Esophagus (tissue), 2 donors: ENCODE measurements around the gene GPR25. TPM values are rescaled to one million over a fixed set of nuclear protein-coding genes. Genes with fewer than 3 reads are reported as not detected.

Experiments used
- H3K27ac ChIP-seq, 2 donors: one replicate each; pipeline ENCODE4 v1.5.1; 2013; ENCODE audit warnings: low read depth in 2 of 2, mild to moderate bottlenecking in 2 of 2, inconsistent platforms in 1 of 2, low read length in 1 of 2, moderate library complexity in 1 of 2
- H3K27me3 ChIP-seq, 2 donors: one replicate each; pipeline ENCODE4 v1.6.1; 2013; ENCODE audit warnings: low read length in 2 of 2, control low read depth in 1 of 2, mild to moderate bottlenecking in 1 of 2; ENCODE audit not compliant: insufficient read depth in 2 of 2, control insufficient read depth in 1 of 2
- H3K36me3 ChIP-seq, 2 donors: one replicate each; pipeline ENCODE4 v1.6.1; 2013; ENCODE audit warnings: low read length in 1 of 2; ENCODE audit not compliant: control insufficient read depth in 2 of 2, insufficient read depth in 2 of 2
- H3K4me1 ChIP-seq, 2 donors: one replicate each; pipeline ENCODE4 v1.6.1; 2013; ENCODE audit warnings: low read length in 1 of 2; ENCODE audit not compliant: control insufficient read depth in 2 of 2, insufficient read depth in 2 of 2
- H3K4me3 ChIP-seq, 2 donors: one replicate each; pipeline ENCODE4 v1.5.1; 2013; ENCODE audit warnings: low read length in 2 of 2, mild to moderate bottlenecking in 2 of 2, low read depth in 1 of 2, moderate library complexity in 1 of 2
- H3K9me3 ChIP-seq, 2 donors: one replicate each; pipeline ENCODE4 v1.6.1; 2013; ENCODE audit warnings: mild to moderate bottlenecking in 2 of 2, low read depth in 1 of 2, low read length in 1 of 2, moderate library complexity in 1 of 2; ENCODE audit not compliant: control insufficient read depth in 2 of 2, insufficient read depth in 1 of 2
- WGBS, 2 donors: extraction: QIAGEN DNeasy Blood & Tissue Kit; methylation state at CpG; one replicate each; pipeline ENCODE4 v1.1.7; 2013; 5-methylcytosine and 5-hydroxymethylcytosine counted together
- polyA plus RNA-seq, 2 donors: library from polyadenylated mRNA; stranded (reverse); fragments of 200-250 nt; gene quantifications; one replicate each; pipeline ENCODE4 v1.2.3, GENCODE V29; 2013
- donor health status: healthy with polysubstance abuse.
- donor health status: Bipolar disorder and iron deficiency.

GPR25 gene, protein sequence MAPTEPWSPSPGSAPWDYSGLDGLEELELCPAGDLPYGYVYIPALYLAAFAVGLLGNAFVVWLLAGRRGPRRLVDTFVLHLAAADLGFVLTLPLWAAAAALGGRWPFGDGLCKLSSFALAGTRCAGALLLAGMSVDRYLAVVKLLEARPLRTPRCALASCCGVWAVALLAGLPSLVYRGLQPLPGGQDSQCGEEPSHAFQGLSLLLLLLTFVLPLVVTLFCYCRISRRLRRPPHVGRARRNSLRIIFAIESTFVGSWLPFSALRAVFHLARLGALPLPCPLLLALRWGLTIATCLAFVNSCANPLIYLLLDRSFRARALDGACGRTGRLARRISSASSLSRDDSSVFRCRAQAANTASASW
- under 1 TPM; 0.14 to 0.55 TPM for polyA plus RNA-seq

- Histone ChIP-seq H3K36me3 (no peaks in the 10 kb centered on the region), H3K4me3 (peak within 1 kb of the TSS; percentile 42 to 46), H3K27ac (peak within 1 kb of the TSS; percentile 16 to 45), H3K9me3 (no peaks in the 10 kb centered on the region), H3K4me1 (peaks cover 9 to 13% of the 10 kb centered on the region in 2 donors), H3K27me3 (peaks cover 0 to 15% of the 10 kb centered on the region in 2 donors)
- WGBS, 2 donors = 76 to 83% methylated on average over 20 to 23 of the region's 23 CpGs
Observed at GRCh38 chr1:200872446-200873115, at the start of gene GPR25. Gene GPR25, plus strand, starts transcription at chr1:200872981. Its CDS starts 57 bp downstream, at chr1:200873038.

DNA sequence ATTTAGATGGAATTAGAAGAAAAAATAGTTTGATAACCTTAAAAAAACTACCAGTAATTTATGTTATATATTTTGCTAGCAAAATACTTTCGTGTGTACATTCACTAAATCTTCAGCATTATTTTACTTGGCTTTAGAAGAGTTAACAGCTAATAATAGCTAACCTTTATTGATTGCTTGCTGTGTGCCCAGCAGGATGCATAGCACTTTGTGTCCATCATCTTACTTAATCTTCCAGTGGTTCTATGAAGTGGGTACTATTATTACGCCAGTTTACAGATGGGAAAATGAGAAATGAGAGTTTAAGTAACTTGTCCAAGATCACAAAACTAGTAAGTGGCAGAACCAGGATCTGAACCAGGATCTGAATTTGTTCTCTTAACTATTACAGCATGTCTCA, 41.7 kb upstream of the GPR25 start:
- Histone ChIP-seq H3K4me3 (no peak overlapping the region), H3K4me1 (no peaks in the 10 kb centered on the region), H3K27me3 (no peaks in the 10 kb centered on the region), H3K27ac (no peak overlapping the region), H3K36me3 (no peaks in the 10 kb centered on the region), H3K9me3 (no peaks in the 10 kb centered on the region)
- WGBS, 2 donors = 78 to 93% methylated on average over 2 of the region's 2 CpGs

DNA sequence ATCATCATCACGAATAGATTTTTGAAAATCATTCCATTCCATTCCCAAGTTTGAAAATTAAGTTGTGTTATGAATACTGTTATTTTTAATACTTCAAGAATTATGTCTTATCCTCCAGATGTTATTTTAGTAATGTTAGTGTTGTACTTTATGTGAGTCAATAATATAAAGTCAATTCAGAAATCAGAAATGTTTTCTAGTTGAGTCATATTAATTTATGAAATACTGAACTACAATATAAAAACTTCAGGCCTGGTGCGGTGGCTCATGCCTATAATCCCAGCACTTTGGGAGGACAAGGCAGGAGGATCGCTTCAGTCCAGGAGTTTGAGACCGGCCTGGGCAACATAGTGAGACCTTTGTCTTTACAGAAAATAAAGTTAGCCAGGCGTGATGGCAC, 38.4 kb upstream of the GPR25 start:
- no peaks in the 10 kb centered on the region for H3K4me1 ChIP-seq
- H3K27me3 ChIP-seq = no peaks in the 10 kb centered on the region
- no peaks in the 10 kb centered on the region for H3K9me3 ChIP-seq
- H3K36me3 ChIP-seq = no peaks in the 10 kb centered on the region
- H3K4me3 ChIP-seq = no peak overlapping the region
- 92% methylated on average over 5 of the region's 5 CpGs for WGBS, 2 donors
- H3K27ac ChIP-seq = no peak overlapping the region

DNA sequence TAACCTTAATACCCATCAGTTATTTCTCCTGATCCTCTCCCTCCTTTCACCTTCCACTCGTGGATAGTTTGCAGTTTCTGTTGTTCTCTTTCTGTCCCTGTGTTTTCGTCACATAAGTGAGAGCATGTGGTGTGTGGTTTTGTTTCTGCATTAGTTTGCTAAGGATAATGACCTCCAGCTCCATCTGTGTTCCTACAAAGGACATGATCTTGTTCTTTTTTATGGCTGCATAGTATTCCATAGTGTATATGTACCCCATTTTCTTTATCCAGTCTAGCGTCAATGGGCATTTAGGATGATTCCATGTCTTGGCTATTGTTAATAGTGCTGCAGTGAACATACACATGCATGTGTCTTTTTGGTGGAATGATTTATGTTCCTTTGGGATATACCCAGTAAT, 36.6 kb upstream of the GPR25 start:
- Histone ChIP-seq H3K9me3 (no peaks in the 10 kb centered on the region), H3K4me1 (no peaks in the 10 kb centered on the region), H3K27ac (no peak overlapping the region), H3K27me3 (no peaks in the 10 kb centered on the region), H3K36me3 (no peaks in the 10 kb centered on the region), H3K4me3 (no peak overlapping the region)
- WGBS, 2 donors = 91 to 95% methylated on average over 3 of the region's 3 CpGs

DNA sequence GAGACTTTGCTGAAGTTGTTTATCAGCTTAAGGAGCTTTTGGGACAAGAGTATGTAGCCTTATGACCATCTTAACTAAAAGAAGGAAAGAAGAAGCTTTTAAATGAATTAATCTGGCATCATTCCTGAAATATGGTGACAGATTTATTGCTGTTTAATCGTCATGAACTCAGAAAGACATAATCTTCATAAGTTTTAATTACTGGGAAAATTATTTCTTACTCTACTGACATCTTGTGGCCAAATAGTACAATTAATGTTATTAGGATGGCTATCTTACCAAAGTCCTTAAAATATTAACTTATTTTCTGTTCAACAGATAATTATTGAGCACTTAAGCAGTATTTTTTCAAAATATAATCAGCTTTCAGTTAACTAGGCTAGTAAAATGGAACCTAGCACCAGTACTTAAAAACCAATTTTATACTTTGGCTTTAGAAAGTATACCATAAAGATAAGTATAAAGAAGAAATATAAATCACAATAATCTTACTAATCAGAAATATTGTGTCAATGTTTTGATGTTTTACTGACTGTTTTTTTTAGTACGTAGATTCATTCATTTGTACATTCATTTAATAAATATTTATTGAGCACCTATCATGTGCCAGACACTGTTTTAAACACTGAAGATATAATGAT, 34.7 kb upstream of the GPR25 start:
- Histone ChIP-seq H3K9me3 (no peaks in the 10 kb centered on the region), H3K36me3 (no peaks in the 10 kb centered on the region), H3K4me1 (no peaks in the 10 kb centered on the region), H3K4me3 (no peak overlapping the region), H3K27me3 (no peaks in the 10 kb centered on the region), H3K27ac (no peak overlapping the region)
- 38 to 40% methylated on average over 2 of the region's 2 CpGs for WGBS, 2 donors

- Histone ChIP-seq H3K27me3 (no peaks in the 10 kb centered on the region), H3K4me3 (no peak overlapping the region), H3K27ac (no peak overlapping the region), H3K4me1 (no peaks in the 10 kb centered on the region), H3K9me3 (no peaks in the 10 kb centered on the region), H3K36me3 (no peaks in the 10 kb centered on the region)
- WGBS, 2 donors = 86 to 87% methylated on average over 3 of the region's 3 CpGs
Observed at GRCh38 chr1:200838676-200839445, 33.9 kb upstream of the GPR25 start.

- H3K27me3 ChIP-seq = no peaks in the 10 kb centered on the region
- H3K4me3 ChIP-seq = no peak overlapping the region
- no peaks in the 10 kb centered on the region for H3K4me1 ChIP-seq
- peaks cover 3 to 11% of the 10 kb centered on the region in 2 donors for H3K36me3 ChIP-seq
- H3K27ac ChIP-seq = no peak overlapping the region
- WGBS, 2 donors = 96 to 98% methylated on average over 4 of the region's 4 CpGs
- no peaks in the 10 kb centered on the region for H3K9me3 ChIP-seq
Observed at GRCh38 chr1:200845360-200845759, 27.4 kb upstream of the GPR25 start.

DNA sequence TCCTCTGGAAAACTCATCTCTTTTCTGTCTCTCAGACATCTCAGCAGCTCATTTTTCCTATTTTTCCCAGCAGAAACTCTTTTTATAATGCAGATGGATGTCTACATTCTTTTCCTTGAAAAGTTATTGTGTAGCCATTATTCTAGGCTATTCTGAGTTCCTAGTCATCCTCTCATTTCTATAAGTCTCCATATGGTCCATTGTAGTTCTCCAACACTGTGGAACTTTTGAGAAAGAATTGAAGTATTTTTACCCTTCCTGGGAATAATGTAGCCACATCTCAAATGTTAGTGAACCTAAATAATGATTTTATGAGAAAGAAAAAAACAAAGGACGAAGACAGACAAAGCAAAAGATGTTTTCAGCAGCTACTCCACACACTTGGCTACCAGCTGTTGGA, 26.4 kb upstream of the GPR25 start:
- no peaks in the 10 kb centered on the region for H3K9me3 ChIP-seq
- H3K27ac ChIP-seq = no peak overlapping the region
- no peak overlapping the region for H3K4me3 ChIP-seq
- WGBS, 2 donors = 91 to 94% methylated on average over 1 of the region's 1 CpG
- no peaks in the 10 kb centered on the region for H3K27me3 ChIP-seq
- peaks cover 3 to 11% of the 10 kb centered on the region in 2 donors for H3K36me3 ChIP-seq
- no peaks in the 10 kb centered on the region for H3K4me1 ChIP-seq

- 86 to 93% methylated on average over 6 of the region's 6 CpGs for WGBS, 2 donors
Observed at GRCh38 chr1:200849430-200849829, 23.4 kb upstream of the GPR25 start.

More at GRCh38 chr1:200849430-200849829, 23.4 kb upstream of the GPR25 start:
- Histone ChIP-seq H3K4me1 (no peaks in the 10 kb centered on the region), H3K36me3 (peaks cover 3 to 11% of the 10 kb centered on the region in 2 donors), H3K4me3 (no peak overlapping the region), H3K27me3 (no peaks in the 10 kb centered on the region), H3K9me3 (no peaks in the 10 kb centered on the region), H3K27ac (no peak overlapping the region)
